VCaP (cell line): ENCODE results near the gene WFIKKN1.
A peak's percentile ranks its signal among the peaks of the same experiment; 100 is the strongest.

Experiments used
- H3K27ac ChIP-seq: fragments of 450-650 bp; 2 replicates; pipeline ENCODE4 v1.5.1; 2017
- TF ChIP-seq, protein P1 (sequence below): fragments of 450-650 bp; conservative IDR thresholded peaks from 2 replicates; pipeline ENCODE4 v1.5.1; 2017; ENCODE audit warnings: mild to moderate bottlenecking, moderate library complexity

WFIKKN1 gene

DNA sequence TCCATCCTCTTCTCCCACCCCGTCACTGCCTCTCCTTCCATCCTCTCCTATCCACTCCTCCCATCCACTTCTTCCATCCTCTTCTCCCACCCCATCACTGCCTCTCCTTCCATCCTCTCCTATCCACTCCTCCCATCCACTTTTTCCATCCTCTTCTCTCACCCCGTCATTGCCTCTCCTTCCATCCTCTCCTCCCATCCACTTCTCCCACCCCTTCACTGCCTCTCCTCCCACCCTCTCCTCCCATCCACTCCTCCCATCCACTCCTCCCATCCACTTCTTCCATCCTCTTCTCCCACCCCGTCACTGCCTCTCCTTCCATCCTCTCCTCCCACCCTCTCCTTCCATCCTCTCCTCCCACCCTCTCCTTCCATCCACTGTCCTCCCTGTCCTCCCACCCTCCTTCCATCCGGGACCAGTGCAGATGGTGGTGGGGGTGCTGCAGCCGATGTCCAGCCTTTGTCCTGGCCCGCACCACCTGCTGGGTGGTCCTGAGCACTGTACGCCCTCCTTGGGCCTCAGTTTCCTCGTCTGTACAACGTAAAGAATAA, 1.1 kb downstream of the WFIKKN1 start:
- H3K27ac ChIP-seq: no peak overlapping the region
- TF ChIP-seq, protein P1, sequence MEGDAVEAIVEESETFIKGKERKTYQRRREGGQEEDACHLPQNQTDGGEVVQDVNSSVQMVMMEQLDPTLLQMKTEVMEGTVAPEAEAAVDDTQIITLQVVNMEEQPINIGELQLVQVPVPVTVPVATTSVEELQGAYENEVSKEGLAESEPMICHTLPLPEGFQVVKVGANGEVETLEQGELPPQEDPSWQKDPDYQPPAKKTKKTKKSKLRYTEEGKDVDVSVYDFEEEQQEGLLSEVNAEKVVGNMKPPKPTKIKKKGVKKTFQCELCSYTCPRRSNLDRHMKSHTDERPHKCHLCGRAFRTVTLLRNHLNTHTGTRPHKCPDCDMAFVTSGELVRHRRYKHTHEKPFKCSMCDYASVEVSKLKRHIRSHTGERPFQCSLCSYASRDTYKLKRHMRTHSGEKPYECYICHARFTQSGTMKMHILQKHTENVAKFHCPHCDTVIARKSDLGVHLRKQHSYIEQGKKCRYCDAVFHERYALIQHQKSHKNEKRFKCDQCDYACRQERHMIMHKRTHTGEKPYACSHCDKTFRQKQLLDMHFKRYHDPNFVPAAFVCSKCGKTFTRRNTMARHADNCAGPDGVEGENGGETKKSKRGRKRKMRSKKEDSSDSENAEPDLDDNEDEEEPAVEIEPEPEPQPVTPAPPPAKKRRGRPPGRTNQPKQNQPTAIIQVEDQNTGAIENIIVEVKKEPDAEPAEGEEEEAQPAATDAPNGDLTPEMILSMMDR: no peak

DNA sequence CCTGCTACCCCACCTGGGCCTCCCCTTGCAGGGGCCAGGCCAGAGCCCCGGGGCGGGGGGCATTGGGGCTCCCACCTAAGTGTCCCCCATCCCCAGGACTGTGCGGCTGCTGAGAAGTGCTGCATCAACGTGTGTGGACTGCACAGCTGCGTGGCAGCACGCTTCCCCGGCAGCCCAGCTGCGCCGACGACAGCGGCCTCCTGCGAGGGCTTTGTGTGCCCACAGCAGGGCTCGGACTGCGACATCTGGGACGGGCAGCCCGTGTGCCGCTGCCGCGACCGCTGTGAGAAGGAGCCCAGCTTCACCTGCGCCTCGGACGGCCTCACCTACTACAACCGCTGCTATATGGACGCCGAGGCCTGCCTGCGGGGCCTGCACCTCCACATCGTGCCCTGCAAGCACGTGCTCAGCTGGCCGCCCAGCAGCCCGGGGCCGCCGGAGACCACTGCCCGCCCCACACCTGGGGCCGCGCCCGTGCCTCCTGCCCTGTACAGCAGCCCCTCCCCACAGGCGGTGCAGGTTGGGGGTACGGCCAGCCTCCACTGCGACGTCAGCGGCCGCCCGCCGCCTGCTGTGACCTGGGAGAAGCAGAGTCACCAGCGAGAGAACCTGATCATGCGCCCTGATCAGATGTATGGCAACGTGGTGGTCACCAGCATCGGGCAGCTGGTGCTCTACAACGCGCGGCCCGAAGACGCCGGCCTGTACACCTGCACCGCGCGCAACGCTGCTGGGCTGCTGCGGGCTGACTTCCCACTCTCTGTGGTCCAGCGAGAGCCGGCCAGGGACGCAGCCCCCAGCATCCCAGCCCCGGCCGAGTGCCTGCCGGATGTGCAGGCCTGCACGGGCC, 1.9 kb downstream of the WFIKKN1 start:
- TF ChIP-seq, protein P1: no peak
- no peak overlapping the region for H3K27ac ChIP-seq

DNA sequence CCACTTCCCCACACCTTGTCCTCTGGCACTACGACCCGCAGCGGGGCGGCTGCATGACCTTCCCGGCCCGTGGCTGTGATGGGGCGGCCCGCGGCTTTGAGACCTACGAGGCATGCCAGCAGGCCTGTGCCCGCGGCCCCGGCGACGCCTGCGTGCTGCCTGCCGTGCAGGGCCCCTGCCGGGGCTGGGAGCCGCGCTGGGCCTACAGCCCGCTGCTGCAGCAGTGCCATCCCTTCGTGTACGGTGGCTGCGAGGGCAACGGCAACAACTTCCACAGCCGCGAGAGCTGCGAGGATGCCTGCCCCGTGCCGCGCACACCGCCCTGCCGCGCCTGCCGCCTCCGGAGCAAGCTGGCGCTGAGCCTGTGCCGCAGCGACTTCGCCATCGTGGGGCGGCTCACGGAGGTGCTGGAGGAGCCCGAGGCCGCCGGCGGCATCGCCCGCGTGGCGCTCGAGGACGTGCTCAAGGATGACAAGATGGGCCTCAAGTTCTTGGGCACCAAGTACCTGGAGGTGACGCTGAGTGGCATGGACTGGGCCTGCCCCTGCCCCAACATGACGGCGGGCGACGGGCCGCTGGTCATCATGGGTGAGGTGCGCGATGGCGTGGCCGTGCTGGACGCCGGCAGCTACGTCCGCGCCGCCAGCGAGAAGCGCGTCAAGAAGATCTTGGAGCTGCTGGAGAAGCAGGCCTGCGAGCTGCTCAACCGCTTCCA, 2.7 kb downstream of the WFIKKN1 start:
- TF ChIP-seq, protein P1: no peak
- H3K27ac ChIP-seq: no peak overlapping the region

DNA sequence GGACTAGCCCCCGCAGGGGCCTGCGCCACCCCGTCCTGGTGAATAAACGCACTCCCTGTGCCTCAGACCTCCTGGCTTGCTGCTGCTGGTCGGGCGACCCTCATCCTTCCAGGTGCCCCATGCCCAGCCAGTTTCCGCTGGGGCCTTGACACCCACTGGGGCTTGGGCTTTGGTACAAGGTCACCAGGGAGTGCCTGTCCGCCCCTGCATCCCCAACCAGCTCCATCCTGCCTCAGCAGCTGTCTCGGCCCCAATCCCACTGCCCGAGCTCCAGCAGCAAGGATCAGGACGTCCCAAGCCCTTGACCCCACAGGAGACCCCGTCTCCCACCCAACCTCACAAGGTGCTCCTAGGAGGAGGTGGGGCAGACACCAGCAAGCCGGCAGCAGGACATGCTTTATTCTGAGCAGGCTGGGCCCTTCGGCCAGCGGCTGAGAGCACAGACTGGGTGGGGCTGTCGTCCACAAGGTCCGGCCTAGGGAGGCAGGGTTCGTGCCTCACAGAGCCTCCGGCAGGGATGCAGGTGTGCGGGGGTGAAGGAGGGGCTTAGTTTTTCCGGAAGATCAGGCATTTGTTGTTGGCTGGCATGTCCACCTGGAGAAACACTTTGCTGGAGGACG, 3.4 kb downstream of the WFIKKN1 start:
- TF ChIP-seq, protein P1: no peak

DNA sequence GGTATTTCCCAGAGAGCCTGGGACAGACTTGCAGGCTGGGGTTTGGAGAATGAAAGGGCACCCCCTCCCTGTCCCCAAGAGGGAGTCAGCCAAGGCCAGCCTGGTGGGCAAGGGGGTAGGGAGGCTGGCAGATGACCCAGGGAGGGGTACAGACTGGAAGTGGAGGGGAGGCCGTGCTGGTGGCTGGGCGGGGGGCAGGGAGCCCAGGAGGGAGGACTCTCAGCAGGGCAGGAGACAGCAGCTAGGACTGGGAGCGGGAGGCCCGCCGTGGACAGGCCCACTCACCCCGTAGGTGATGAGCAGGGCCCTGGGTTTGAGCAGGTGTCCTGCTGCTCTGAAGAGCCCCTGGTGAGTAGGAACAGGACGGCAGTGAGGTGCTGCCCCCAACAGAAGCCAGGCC, 4.2 kb downstream of the WFIKKN1 start:
- H3K27ac ChIP-seq: peak overlapping the region; percentile 86; the same call in 1 of the 2 replicates
- TF ChIP-seq, protein P1: no peak

More for the DNA sequence above, 3.4 kb downstream of the WFIKKN1 start:
- H3K27ac ChIP-seq: no peak overlapping the region

DNA sequence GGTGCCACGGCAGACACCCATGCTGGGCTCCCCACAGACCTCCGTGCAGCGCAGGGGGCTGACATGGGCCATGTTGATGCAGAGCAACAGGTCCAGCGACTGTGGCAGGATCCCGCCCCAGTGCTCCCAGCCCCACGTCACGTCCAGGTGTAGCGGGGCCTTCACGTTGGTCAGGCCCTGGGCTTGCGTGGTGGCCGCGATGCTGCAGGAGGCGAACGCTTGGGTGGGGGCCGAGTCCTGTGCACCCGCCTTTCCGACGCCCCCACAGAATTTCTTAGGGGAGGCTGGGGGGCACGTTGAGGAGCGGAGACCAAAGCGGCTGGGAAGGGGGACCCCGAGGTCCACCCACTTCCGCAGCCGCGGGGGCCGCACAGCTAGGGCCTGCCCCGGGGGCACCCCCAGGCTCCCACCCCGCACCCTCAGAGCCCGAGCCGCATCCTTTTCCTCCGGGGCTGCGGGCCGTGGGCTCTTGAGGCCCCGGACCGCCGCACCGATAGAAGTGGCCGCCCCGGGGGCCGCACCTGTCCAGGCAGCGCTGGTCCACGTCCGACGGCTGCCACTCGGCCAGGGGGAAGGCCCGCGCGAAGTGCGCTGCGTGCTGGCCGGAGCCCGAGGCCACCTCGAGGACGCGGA, 4.9 kb downstream of the WFIKKN1 start:
- H3K27ac ChIP-seq: peak overlapping the region; percentile 86
- TF ChIP-seq, protein P1: no peak
